Measurements from ENCODE around the gene TBCK. TPM values are rescaled to one million over a fixed set of nuclear protein-coding genes. Genes with fewer than 3 reads are reported as not detected.

Gene TBCK
- total RNA-seq, 4 donors from 2014 or later, result 15.6 to 29.9 (median 21.8) TPM

DNA sequence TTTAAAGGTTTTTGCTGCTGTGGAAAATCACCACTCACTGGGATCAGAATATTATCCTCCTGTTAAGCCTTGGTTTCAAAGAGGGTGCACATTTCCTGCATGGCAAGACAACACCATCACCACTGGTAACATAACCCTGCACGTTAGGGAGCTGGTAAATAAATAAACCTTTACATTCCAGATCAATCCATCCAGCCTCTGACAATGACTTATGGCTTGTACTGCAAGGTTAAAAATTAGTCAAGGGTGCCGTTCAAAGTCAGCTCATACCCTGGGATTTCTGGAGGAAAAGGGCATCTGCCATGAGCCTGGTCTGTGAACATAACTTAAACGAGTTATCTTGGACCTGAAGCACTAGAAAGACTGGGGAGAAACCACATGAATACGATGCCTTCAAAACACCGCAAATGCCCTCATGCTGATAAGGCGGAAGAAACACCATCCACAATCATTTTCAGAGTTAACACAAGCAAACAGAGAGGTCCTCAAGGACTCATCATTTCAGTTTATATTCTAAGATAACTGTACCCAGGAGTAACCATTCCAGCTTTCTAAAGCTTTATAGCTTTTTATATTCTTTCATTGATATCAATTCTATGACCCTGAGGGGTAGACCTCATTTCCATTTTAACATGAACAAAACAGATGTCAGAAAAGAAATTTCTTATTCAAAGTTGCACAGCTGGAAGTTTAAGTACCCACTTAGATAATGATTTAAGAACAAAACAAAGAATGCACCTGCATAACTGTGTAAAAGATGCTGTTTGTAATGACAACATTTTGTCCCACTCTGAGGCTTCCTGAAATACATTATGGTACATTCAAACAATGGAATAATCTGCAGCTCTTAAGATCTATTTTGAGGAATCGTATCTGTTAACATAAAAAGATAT, 317.6 kb downstream of the TBCK start:
- H3K4me3 ChIP-seq (ENCODE audit: low read depth, poor library complexity, severe bottlenecking), result no peak overlapping the region
- no peak for TF ChIP-seq POLR2A (IDR thresholded peaks at IDR 0.05)
- TF ChIP-seq, protein P1, sequence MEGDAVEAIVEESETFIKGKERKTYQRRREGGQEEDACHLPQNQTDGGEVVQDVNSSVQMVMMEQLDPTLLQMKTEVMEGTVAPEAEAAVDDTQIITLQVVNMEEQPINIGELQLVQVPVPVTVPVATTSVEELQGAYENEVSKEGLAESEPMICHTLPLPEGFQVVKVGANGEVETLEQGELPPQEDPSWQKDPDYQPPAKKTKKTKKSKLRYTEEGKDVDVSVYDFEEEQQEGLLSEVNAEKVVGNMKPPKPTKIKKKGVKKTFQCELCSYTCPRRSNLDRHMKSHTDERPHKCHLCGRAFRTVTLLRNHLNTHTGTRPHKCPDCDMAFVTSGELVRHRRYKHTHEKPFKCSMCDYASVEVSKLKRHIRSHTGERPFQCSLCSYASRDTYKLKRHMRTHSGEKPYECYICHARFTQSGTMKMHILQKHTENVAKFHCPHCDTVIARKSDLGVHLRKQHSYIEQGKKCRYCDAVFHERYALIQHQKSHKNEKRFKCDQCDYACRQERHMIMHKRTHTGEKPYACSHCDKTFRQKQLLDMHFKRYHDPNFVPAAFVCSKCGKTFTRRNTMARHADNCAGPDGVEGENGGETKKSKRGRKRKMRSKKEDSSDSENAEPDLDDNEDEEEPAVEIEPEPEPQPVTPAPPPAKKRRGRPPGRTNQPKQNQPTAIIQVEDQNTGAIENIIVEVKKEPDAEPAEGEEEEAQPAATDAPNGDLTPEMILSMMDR (IDR thresholded peaks at IDR 0.05), result no peak
- intact Hi-C loops (cut with DNase I; ENCODE audit: low total_unique reads), result no loop called here
- 73 to 78% methylated on average over 7 of the region's 7 CpGs for WGBS, 2 donors
- DNase-seq (ENCODE audit: low spot score in 2 of 2), result no peak

DNA sequence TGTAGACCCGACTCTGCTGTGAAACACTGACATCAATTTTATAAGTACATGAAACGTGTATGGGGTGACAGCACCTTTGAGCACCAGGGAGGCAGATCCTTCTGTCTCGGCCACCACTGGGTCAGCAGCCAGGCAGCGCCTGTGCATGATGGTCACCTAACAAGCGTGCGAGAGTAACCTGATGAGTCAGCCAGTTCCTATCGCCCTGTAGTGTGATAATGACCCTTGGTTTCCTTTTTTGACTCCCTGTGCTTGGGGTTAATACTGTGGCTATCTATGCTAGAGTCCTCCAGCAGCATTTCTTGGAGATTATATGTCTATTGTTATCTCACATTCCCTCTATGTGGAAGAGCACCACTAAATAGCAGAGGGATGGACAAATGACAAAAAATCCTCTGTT, 319.2 kb downstream of the TBCK start:
- no peak for DNase-seq (ENCODE audit: low spot score in 2 of 2)
- intact Hi-C loops (cut with DNase I; ENCODE audit: low total_unique reads), result no loop called here
- no peak for TF ChIP-seq POLR2A (IDR thresholded peaks at IDR 0.05)
- TF ChIP-seq, protein P1 (IDR thresholded peaks at IDR 0.05), result no peak
- WGBS, 2 donors, result 85 to 91% methylated on average over 7 of the region's 7 CpGs
- H3K4me3 ChIP-seq (ENCODE audit: low read depth, poor library complexity, severe bottlenecking), result no peak overlapping the region

DNA sequence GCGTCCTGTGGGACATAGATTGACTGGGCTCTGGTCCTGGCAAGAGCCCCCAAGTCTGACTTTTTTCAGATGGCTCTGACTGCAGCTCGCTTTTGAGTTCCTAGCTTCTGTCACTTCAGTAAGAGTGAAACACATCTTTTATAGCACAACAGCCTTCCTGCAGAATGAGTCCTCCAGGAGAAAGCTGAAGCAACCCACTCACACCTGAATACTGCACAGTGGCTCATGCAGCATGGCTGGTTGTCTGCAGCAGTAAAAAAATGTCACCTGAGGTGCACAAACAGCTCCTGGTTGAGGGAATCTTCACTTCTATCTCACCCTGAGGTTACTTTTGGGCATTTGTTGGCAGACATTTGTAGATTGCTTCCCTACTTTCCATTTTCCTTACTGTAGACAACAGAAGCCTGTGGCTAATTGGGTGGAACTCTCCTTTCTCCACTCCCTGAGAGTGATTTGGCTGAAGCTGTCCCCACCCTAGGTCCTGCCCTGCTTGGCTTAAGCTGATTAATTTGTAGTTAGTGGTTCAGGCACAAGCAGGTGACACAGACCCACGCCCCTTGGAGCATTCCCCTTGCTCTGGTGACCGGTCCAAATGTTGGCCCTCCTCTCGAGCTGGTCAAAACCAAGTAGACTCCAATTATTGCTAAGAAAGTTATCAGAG, 321.0 kb downstream of the TBCK start:
- WGBS, 2 donors, result 72 to 73% methylated on average over 5 of the region's 5 CpGs
- intact Hi-C loops (cut with DNase I; ENCODE audit: low total_unique reads), result no loop called here
- H3K4me3 ChIP-seq (ENCODE audit: low read depth, poor library complexity, severe bottlenecking), result no peak overlapping the region
- TF ChIP-seq POLR2A (IDR thresholded peaks at IDR 0.05), result no peak
- TF ChIP-seq, protein P1 (IDR thresholded peaks at IDR 0.05), result no peak
- no peak for DNase-seq (ENCODE audit: low spot score in 2 of 2)

DNA sequence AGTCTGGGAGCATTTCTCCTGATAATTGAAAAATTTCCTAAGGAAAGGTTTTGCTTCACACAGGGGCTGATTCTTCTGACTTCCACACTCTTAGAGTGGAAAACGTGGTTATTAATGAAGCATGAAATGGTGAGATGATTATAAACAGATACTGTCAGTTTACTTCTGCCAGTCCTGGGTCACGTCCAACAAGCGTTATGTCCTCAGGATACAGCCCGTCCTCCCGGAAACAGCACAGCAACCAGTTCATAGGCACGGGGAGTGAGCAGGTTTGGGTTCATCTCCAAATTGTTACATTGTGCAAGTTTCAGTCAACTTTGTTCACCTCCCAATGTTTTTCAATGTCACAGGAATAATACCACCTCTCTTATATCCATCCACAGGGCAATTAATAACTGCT, 321.9 kb downstream of the TBCK start:
- H3K4me3 ChIP-seq (ENCODE audit: low read depth, poor library complexity, severe bottlenecking), result no peak overlapping the region
- DNase-seq (ENCODE audit: low spot score in 2 of 2), result no peak
- intact Hi-C loops (cut with DNase I; ENCODE audit: low total_unique reads), result no loop called here
- WGBS, 2 donors, result 19 to 33% methylated on average over 6 of the region's 6 CpGs
- TF ChIP-seq POLR2A (IDR thresholded peaks at IDR 0.05), result no peak
- TF ChIP-seq, protein P1 (IDR thresholded peaks at IDR 0.05), result no peak

DNA sequence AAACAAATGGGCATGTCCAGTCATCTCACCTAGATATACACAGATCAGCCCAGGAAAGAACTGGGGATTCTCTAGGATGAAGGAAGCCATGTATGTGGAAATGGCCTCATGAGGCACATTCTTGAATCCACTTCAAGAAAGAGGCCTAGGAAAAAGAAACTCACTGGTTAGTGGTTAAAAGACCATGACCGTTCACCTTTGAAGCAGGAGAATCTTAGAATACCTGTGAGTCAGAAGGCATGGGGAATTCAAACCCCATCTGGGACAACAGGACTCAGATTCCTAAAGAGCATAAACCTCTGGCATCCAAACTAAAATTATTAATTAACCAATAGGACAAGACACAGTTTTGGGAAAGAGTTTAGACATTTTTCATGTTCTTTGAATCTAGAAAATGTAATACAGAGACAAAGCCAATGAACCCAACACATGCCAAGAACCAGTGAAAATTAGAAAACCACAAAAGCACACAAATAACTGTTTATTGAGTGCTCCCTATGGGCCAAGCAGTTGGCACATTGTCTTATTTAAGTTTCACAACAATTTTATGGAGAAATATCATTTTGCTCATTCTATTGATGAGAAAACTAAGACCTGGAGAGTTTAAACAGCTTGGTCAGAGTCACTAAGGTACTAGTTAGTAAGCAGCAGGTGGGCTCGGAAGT, 323.2 kb downstream of the TBCK start:
- no peak for DNase-seq (ENCODE audit: low spot score in 2 of 2)
- intact Hi-C loops (cut with DNase I; ENCODE audit: low total_unique reads), result no loop called here
- H3K4me3 ChIP-seq (ENCODE audit: low read depth, poor library complexity, severe bottlenecking), result no peak overlapping the region
- no peak for TF ChIP-seq POLR2A (IDR thresholded peaks at IDR 0.05)
- TF ChIP-seq, protein P1 (IDR thresholded peaks at IDR 0.05), result no peak
- WGBS, 2 donors, result 75 to 96% methylated on average over 2 of the region's 2 CpGs

Data from lower leg skin (tissue), 4 donors.